ENCODE results near the gene YKT6. TPM values are rescaled to one million over a fixed set of nuclear protein-coding genes. Genes with fewer than 3 reads are reported as not detected.

Gene YKT6
- total and polyA plus RNA-seq, 2 donors (not counting 1 experiment from before 2014, with no cell fraction given): 36.5 to 62.3 TPM

- H3K79me2 ChIP-seq (ENCODE audit: control insufficient read depth, insufficient read depth, low read length): no peaks in the 10 kb centered on the region
- POLR2A ChIA-PET: no interaction called here
- no peaks in the 10 kb centered on the region for H3K27me3 ChIP-seq (replicated peaks in 1 of 4; ENCODE audit: control extremely low read depth in 1 of 4, control insufficient read depth in 3 of 4, insufficient read depth in 4 of 4, low read length in 3 of 4)
- no peaks in the 10 kb centered on the region for H3K9me3 Mint-ChIP-seq (ENCODE audit: insufficient read depth)
- no peak overlapping the region for H3K27ac Mint-ChIP-seq
- no peak for TF ChIP-seq EZH2 (IDR thresholded peaks at IDR 0.05; ENCODE audit: borderline replicate concordance, insufficient read depth, low read depth, low read length, poor library complexity, severe bottlenecking)
- TF ChIP-seq, protein P1, sequence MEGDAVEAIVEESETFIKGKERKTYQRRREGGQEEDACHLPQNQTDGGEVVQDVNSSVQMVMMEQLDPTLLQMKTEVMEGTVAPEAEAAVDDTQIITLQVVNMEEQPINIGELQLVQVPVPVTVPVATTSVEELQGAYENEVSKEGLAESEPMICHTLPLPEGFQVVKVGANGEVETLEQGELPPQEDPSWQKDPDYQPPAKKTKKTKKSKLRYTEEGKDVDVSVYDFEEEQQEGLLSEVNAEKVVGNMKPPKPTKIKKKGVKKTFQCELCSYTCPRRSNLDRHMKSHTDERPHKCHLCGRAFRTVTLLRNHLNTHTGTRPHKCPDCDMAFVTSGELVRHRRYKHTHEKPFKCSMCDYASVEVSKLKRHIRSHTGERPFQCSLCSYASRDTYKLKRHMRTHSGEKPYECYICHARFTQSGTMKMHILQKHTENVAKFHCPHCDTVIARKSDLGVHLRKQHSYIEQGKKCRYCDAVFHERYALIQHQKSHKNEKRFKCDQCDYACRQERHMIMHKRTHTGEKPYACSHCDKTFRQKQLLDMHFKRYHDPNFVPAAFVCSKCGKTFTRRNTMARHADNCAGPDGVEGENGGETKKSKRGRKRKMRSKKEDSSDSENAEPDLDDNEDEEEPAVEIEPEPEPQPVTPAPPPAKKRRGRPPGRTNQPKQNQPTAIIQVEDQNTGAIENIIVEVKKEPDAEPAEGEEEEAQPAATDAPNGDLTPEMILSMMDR (IDR thresholded peaks at IDR 0.05): no peak
- no peaks in the 10 kb centered on the region for H3K36me3 ChIP-seq (replicated peaks in 1 of 2; ENCODE audit: control extremely low read depth in 1 of 2, control insufficient read depth in 1 of 2, extremely low read depth in 1 of 2, insufficient read depth in 2 of 2, low read length in 1 of 2)
- no peaks in the 10 kb centered on the region for H4K20me1 ChIP-seq (ENCODE audit: control insufficient read depth, insufficient read depth, low read length, poor library complexity, severe bottlenecking)
- intact Hi-C loops (cut with micrococcal nuclease): no loop called here
- no peaks in the 10 kb centered on the region for H3K9me3 ChIP-seq (ENCODE audit: control extremely low read depth in 1 of 3, control insufficient read depth in 2 of 3, insufficient read depth in 1 of 3, low read length in 2 of 3)
- ATAC-seq (ENCODE audit: low read depth) (no peak), DNase-seq (no peak)
- CTCF ChIA-PET: interaction anchor here (0.6 kb wide), 1 partner anchor 16 kb away, joined by 3 read pairs; no protein-coding TSS in a partner anchor
- no peaks in the 10 kb centered on the region for H3K4me1 ChIP-seq (ENCODE audit: control insufficient read depth in 2 of 2, insufficient read depth in 2 of 2, low read length in 2 of 2)
- no peak overlapping the region for H3K27ac ChIP-seq (ENCODE audit: low read length in 2 of 2)
- no peak overlapping the region for H3K4me3 Mint-ChIP-seq
- no peaks in the 10 kb centered on the region for H3K4me1 Mint-ChIP-seq
- no peak overlapping the region for H2AFZ ChIP-seq (ENCODE audit: insufficient read depth, low read depth, low read length, poor library complexity, severe bottlenecking)
- H3K4me3 ChIP-seq (ENCODE audit: control extremely low read depth in 1 of 5, extremely low read depth in 1 of 5, insufficient read depth in 1 of 5, low read depth in 2 of 5, low read length in 4 of 5): no peak overlapping the region
- H3K4me2 ChIP-seq (replicated peaks; ENCODE audit: low read depth, low read length, poor library complexity, severe bottlenecking): no peak overlapping the region
- no peak overlapping the region for H3K9ac ChIP-seq (ENCODE audit: low read length)
- 90% methylated on average over 7 of the region's 8 CpGs for WGBS (ENCODE audit: insufficient coverage)
- peaks cover 3% of the 10 kb centered on the region for H3K27me3 Mint-ChIP-seq
Observed at GRCh38 chr7:44235066-44235465, 34.3 kb downstream of the YKT6 start.

DNA sequence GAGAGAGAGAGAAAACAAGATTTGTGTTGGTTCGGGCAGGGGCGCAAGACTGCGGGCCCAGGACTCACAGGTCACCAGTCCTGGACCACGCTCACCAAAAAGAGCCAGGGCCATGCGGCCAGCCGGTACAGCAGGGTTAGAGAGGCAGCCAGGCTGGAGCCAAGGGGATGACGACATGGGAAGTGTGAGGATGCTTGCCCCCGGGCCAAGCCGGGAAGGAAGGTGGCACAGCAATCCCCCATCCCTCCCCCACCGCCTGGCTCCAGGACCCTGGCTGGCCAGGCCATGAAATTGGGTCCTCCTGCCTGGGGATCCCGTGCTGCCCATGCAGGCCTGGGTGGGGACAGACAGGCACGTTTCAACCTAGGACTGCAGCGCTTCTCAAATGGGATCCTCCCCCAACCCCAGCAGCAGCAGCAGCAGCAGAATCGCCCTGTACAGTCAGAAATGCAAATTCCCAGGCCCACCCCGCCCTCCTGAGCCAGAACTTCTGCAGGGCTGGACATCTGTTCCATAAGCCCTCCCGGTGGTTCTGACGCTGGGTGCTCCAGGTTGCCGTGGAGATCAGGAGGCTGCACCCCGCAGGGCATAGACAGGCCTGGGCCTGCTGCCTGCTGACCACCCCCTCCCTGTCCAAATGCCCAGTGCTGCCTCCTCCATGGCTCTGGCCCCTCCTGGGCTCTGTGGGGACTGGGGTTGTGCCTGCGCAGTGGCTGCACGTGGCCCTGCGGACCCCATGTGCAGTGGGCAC lies 35.0 kb downstream of the YKT6 start:
- peaks cover 0 to under 1% of the 10 kb centered on the region in 2 donors for H3K4me1 ChIP-seq (ENCODE audit: control insufficient read depth in 2 of 2, insufficient read depth in 2 of 2, low read length in 2 of 2)
- no peaks in the 10 kb centered on the region for H3K36me3 ChIP-seq (replicated peaks in 1 of 2; ENCODE audit: control extremely low read depth in 1 of 2, control insufficient read depth in 1 of 2, extremely low read depth in 1 of 2, insufficient read depth in 2 of 2, low read length in 1 of 2)
- intact Hi-C loops (cut with micrococcal nuclease): no loop called here
- no peaks in the 10 kb centered on the region for H3K79me2 ChIP-seq (ENCODE audit: control insufficient read depth, insufficient read depth, low read length)
- ChIA-PET CTCF (interaction anchor here (0.6 to 1.0 kb wide), 3 partner anchors 17 to 675 kb away, joined by 3 read pairs; no protein-coding TSS in a partner anchor), POLR2A (no interaction called here)
- no peak overlapping the region for H3K9ac ChIP-seq (ENCODE audit: low read length)
- H3K27ac Mint-ChIP-seq: no peak overlapping the region
- WGBS (ENCODE audit: insufficient coverage): 82% methylated on average over 18 of the region's 22 CpGs
- H3K9me3 Mint-ChIP-seq (ENCODE audit: insufficient read depth): no peaks in the 10 kb centered on the region
- no peak overlapping the region for H3K27ac ChIP-seq (ENCODE audit: low read length in 2 of 2)
- TF ChIP-seq, protein P1 (IDR thresholded peaks at IDR 0.05): no peak
- TF ChIP-seq EZH2 (IDR thresholded peaks at IDR 0.05; ENCODE audit: borderline replicate concordance, insufficient read depth, low read depth, low read length, poor library complexity, severe bottlenecking): no peak
- no peaks in the 10 kb centered on the region for H4K20me1 ChIP-seq (ENCODE audit: control insufficient read depth, insufficient read depth, low read length, poor library complexity, severe bottlenecking)
- no peak overlapping the region for H3K4me3 ChIP-seq (ENCODE audit: control extremely low read depth in 1 of 5, extremely low read depth in 1 of 5, insufficient read depth in 1 of 5, low read depth in 2 of 5, low read length in 4 of 5)
- no peak for ATAC-seq (ENCODE audit: low read depth)
- no peaks in the 10 kb centered on the region for H3K4me1 Mint-ChIP-seq
- no peak for DNase-seq
- no peaks in the 10 kb centered on the region for H3K27me3 ChIP-seq (replicated peaks in 1 of 4; ENCODE audit: control extremely low read depth in 1 of 4, control insufficient read depth in 3 of 4, insufficient read depth in 4 of 4, low read length in 3 of 4)
- no peaks in the 10 kb centered on the region for H3K9me3 ChIP-seq (ENCODE audit: control extremely low read depth in 1 of 3, control insufficient read depth in 2 of 3, insufficient read depth in 1 of 3, low read length in 2 of 3)
- H2AFZ ChIP-seq (ENCODE audit: insufficient read depth, low read depth, low read length, poor library complexity, severe bottlenecking): no peak overlapping the region
- no peak overlapping the region for H3K4me3 Mint-ChIP-seq
- H3K27me3 Mint-ChIP-seq: peaks cover 3% of the 10 kb centered on the region
- no peak overlapping the region for H3K4me2 ChIP-seq (replicated peaks; ENCODE audit: low read depth, low read length, poor library complexity, severe bottlenecking)

All from B cell (primary cell).